Measurements from ENCODE around the gene SLC48A1.

The SLC48A1 gene

DNA sequence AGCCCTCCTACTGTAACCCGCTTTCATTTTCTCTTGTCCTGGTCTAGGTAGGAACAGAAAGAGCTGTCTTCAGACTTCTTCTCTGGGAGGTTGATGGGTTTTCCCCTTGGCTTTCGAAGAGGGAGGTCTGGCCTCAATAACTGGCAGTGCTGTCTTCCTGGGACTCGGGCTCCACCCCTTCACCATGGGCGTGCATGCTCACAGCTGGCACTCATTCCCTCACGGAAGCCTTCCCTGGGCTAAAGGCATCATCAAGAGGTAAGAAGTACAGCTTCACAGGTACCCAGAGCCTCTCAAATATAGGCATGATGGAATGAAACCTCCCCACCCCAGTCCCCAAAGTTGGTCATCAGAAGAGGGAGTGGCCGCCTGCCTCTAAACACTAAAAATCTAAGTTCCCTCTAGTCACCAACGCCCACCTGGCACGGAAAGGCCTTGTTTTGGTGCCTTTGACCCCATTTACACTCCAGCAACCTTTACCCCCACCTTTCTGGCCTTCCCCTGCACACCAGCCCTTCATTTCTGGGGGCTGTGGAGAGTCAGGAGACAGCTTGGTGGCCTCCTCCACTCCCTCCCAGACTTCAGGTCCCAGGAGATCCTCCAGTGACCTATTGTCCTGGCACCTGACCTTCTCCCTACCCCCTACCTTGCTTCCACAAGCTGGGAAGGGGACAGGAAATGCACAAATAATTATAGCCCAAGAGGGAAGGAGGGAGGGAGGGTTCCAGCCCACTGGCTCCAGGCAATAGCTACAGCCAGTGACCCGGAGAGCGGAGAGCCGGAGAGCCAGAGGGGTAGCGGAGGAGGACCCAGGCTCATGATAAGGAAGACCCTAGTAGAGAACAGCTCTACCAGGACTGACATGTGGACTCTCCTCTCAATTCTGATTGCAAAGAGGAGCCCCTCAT, 17.1 kb upstream of the SLC48A1 start:
- Histone ChIP-seq H2BK12ac (ENCODE audit: low read length) (no peak overlapping the region), H3K18ac (ENCODE audit: low read length) (no peak overlapping the region), H3K14ac (ENCODE audit: low read length) (no peak overlapping the region), H3K36me3 (replicated peaks in 1 of 2; ENCODE audit: control insufficient read depth in 2 of 2, insufficient read depth in 2 of 2, low read length in 2 of 2) (no peaks in the 10 kb centered on the region), H3K4me2 (ENCODE audit: insufficient read depth, low read length, poor library complexity, severe bottlenecking) (no peak overlapping the region), H2BK15ac (ENCODE audit: low read length) (no peak overlapping the region), H3K79me1 (ENCODE audit: low read depth, low read length) (no peaks in the 10 kb centered on the region), H3K9me3 (replicated peaks in 1 of 2; ENCODE audit: control insufficient read depth in 2 of 2, insufficient read depth in 1 of 2, low read depth in 1 of 2, low read length in 2 of 2) (no peaks in the 10 kb centered on the region), H3K4me1 (ENCODE audit: control insufficient read depth in 2 of 2, insufficient read depth in 1 of 2, low read depth in 1 of 2, low read length in 2 of 2) (peaks cover 17 to 22% of the 10 kb centered on the region in 2 donors), H3K4me3 (ENCODE audit: low read length in 2 of 2) (no peak overlapping the region), H2BK5ac (ENCODE audit: low read length) (no peak overlapping the region), H2AFZ (ENCODE audit: low read length) (no peak overlapping the region), H4K8ac (ENCODE audit: low read depth, low read length) (no peak overlapping the region), H3K9ac (ENCODE audit: low read depth, low read length, poor library complexity) (no peak overlapping the region), H4K91ac (ENCODE audit: low read depth, low read length, poor library complexity) (no peak overlapping the region), H2BK120ac (ENCODE audit: low read depth, low read length) (no peak overlapping the region), H3K4ac (ENCODE audit: low read length) (no peak overlapping the region), H3K27ac (replicated peaks; ENCODE audit: low read length) (no peak overlapping the region), H2AK5ac (ENCODE audit: low read depth, low read length) (peak overlapping the region; percentile 9), H3K27me3 (ENCODE audit: control insufficient read depth in 3 of 3, insufficient read depth in 3 of 3, low read depth in 1 of 3, low read length in 3 of 3) (peaks cover 0 to 5% (median 0%) of the 10 kb centered on the region in 3 experiments), H3K23ac (ENCODE audit: low read depth, low read length, poor library complexity) (no peak overlapping the region)
- DNase-seq (ENCODE audit: low spot score), result no peak
- WGBS, 2 donors (ENCODE audit: extremely low coverage in 2 of 2, insufficient read length in 2 of 2, insufficient replicate concordance in 1 of 2), result no CpG with 5 or more reads among the region's 12 CpGs

GRCh38 chr12:47757364-47757839, 15.6 kb upstream of the SLC48A1 start:
- Histone ChIP-seq H2AK5ac (ENCODE audit: low read depth, low read length) (peak overlapping the region; percentile 78), H3K4me2 (ENCODE audit: insufficient read depth, low read length, poor library complexity, severe bottlenecking) (no peak overlapping the region), H4K8ac (ENCODE audit: low read depth, low read length) (peak overlapping the region; percentile 32), H4K91ac (ENCODE audit: low read depth, low read length, poor library complexity) (no peak overlapping the region), H2BK12ac (ENCODE audit: low read length) (peak overlapping the region; percentile 85), H3K18ac (ENCODE audit: low read length) (peak overlapping the region; percentile 84), H3K36me3 (replicated peaks in 1 of 2; ENCODE audit: control insufficient read depth in 2 of 2, insufficient read depth in 2 of 2, low read length in 2 of 2) (no peaks in the 10 kb centered on the region), H3K23ac (ENCODE audit: low read depth, low read length, poor library complexity) (no peak overlapping the region), H3K4ac (ENCODE audit: low read length) (peak overlapping the region; percentile 53), H3K4me3 (ENCODE audit: low read length in 2 of 2) (no peak overlapping the region), H2AFZ (ENCODE audit: low read length) (peak overlapping the region; percentile 6), H3K14ac (ENCODE audit: low read length) (peak overlapping the region; percentile 73), H3K9me3 (replicated peaks in 1 of 2; ENCODE audit: control insufficient read depth in 2 of 2, insufficient read depth in 1 of 2, low read depth in 1 of 2, low read length in 2 of 2) (no peaks in the 10 kb centered on the region), H3K27me3 (ENCODE audit: control insufficient read depth in 3 of 3, insufficient read depth in 3 of 3, low read depth in 1 of 3, low read length in 3 of 3) (peaks cover 0 to 5% (median 0%) of the 10 kb centered on the region in 3 experiments), H2BK15ac (ENCODE audit: low read length) (peak overlapping the region; percentile 90), H3K79me1 (ENCODE audit: low read depth, low read length) (no peaks in the 10 kb centered on the region), H2BK120ac (ENCODE audit: low read depth, low read length) (no peak overlapping the region), H3K4me1 (ENCODE audit: control insufficient read depth in 2 of 2, insufficient read depth in 1 of 2, low read depth in 1 of 2, low read length in 2 of 2) (peaks cover 17 to 22% of the 10 kb centered on the region in 2 donors), H3K9ac (ENCODE audit: low read depth, low read length, poor library complexity) (peak overlapping the region; percentile 25), H3K27ac (replicated peaks; ENCODE audit: low read length) (no peak overlapping the region), H2BK5ac (ENCODE audit: low read length) (no peak overlapping the region)
- no CpG with 5 or more reads among the region's 7 CpGs for WGBS, 2 donors (ENCODE audit: extremely low coverage in 2 of 2, insufficient read length in 2 of 2, insufficient replicate concordance in 1 of 2)
- no peak for DNase-seq (ENCODE audit: low spot score)

- H2BK120ac ChIP-seq (ENCODE audit: low read depth, low read length), result no peak overlapping the region
- peak overlapping the region; percentile 93 for H3K4me2 ChIP-seq (ENCODE audit: insufficient read depth, low read length, poor library complexity, severe bottlenecking)
- peak overlapping the region; percentile 70 for H3K23ac ChIP-seq (ENCODE audit: low read depth, low read length, poor library complexity)
- H3K79me1 ChIP-seq (ENCODE audit: low read depth, low read length), result no peaks in the 10 kb centered on the region
- H4K91ac ChIP-seq (ENCODE audit: low read depth, low read length, poor library complexity), result peak overlapping the region; percentile 50
- H2BK15ac ChIP-seq (ENCODE audit: low read length), result peak overlapping the region; percentile 90
- H3K4ac ChIP-seq (ENCODE audit: low read length), result peak overlapping the region; percentile 53
- H4K8ac ChIP-seq (ENCODE audit: low read depth, low read length), result no peak overlapping the region
- WGBS, 2 donors (ENCODE audit: extremely low coverage in 2 of 2, insufficient read length in 2 of 2, insufficient replicate concordance in 1 of 2), result no CpG with 5 or more reads among the region's 20 CpGs
- peaks cover 17 to 22% of the 10 kb centered on the region in 2 donors for H3K4me1 ChIP-seq (ENCODE audit: control insufficient read depth in 2 of 2, insufficient read depth in 1 of 2, low read depth in 1 of 2, low read length in 2 of 2)
- H3K4me3 ChIP-seq (ENCODE audit: low read length in 2 of 2), result peak overlapping the region in 1 of 2 donors; percentile 70
- peak overlapping the region; percentile 85 for H3K18ac ChIP-seq (ENCODE audit: low read length)
- H3K36me3 ChIP-seq (replicated peaks in 1 of 2; ENCODE audit: control insufficient read depth in 2 of 2, insufficient read depth in 2 of 2, low read length in 2 of 2), result no peaks in the 10 kb centered on the region
- H3K27ac ChIP-seq (replicated peaks; ENCODE audit: low read length), result no peak overlapping the region
- peak overlapping the region; percentile 78 for H2AK5ac ChIP-seq (ENCODE audit: low read depth, low read length)
- peak overlapping the region; percentile 25 for H3K9ac ChIP-seq (ENCODE audit: low read depth, low read length, poor library complexity)
- no peak for DNase-seq (ENCODE audit: low spot score)
- H2BK5ac ChIP-seq (ENCODE audit: low read length), result no peak overlapping the region
- H2AFZ ChIP-seq (ENCODE audit: low read length), result peak overlapping the region; percentile 98
- peaks cover 0 to 5% (median 0%) of the 10 kb centered on the region in 3 experiments for H3K27me3 ChIP-seq (ENCODE audit: control insufficient read depth in 3 of 3, insufficient read depth in 3 of 3, low read depth in 1 of 3, low read length in 3 of 3)
- H2BK12ac ChIP-seq (ENCODE audit: low read length), result peak overlapping the region; percentile 85
- H3K9me3 ChIP-seq (replicated peaks in 1 of 2; ENCODE audit: control insufficient read depth in 2 of 2, insufficient read depth in 1 of 2, low read depth in 1 of 2, low read length in 2 of 2), result no peaks in the 10 kb centered on the region
- peak overlapping the region; percentile 77 for H3K14ac ChIP-seq (ENCODE audit: low read length)
Observed at GRCh38 chr12:47757840-47758583, 15.0 kb upstream of the SLC48A1 start.

GRCh38 chr12:47758584-47758833, 14.5 kb upstream of the SLC48A1 start:
- no peak overlapping the region for H2BK120ac ChIP-seq (ENCODE audit: low read depth, low read length)
- no peaks in the 10 kb centered on the region for H3K9me3 ChIP-seq (replicated peaks in 1 of 2; ENCODE audit: control insufficient read depth in 2 of 2, insufficient read depth in 1 of 2, low read depth in 1 of 2, low read length in 2 of 2)
- no peaks in the 10 kb centered on the region for H3K36me3 ChIP-seq (replicated peaks in 1 of 2; ENCODE audit: control insufficient read depth in 2 of 2, insufficient read depth in 2 of 2, low read length in 2 of 2)
- H2AK5ac ChIP-seq (ENCODE audit: low read depth, low read length), result peak overlapping the region; percentile 56
- H3K27ac ChIP-seq (replicated peaks; ENCODE audit: low read length), result no peak overlapping the region
- H3K18ac ChIP-seq (ENCODE audit: low read length), result peak overlapping the region; percentile 85
- no CpG with 5 or more reads among the region's 10 CpGs for WGBS, 2 donors (ENCODE audit: extremely low coverage in 2 of 2, insufficient read length in 2 of 2, insufficient replicate concordance in 1 of 2)
- H4K91ac ChIP-seq (ENCODE audit: low read depth, low read length, poor library complexity), result no peak overlapping the region
- H2BK5ac ChIP-seq (ENCODE audit: low read length), result peak overlapping the region; percentile 26
- peak overlapping the region; percentile 53 for H2BK15ac ChIP-seq (ENCODE audit: low read length)
- H3K27me3 ChIP-seq (ENCODE audit: control insufficient read depth in 3 of 3, insufficient read depth in 3 of 3, low read depth in 1 of 3, low read length in 3 of 3), result peaks cover 0 to 5% (median 0%) of the 10 kb centered on the region in 3 experiments
- no peak overlapping the region for H3K4ac ChIP-seq (ENCODE audit: low read length)
- peak overlapping the region; percentile 98 for H2AFZ ChIP-seq (ENCODE audit: low read length)
- H3K23ac ChIP-seq (ENCODE audit: low read depth, low read length, poor library complexity), result peak overlapping the region; percentile 70
- H3K4me3 ChIP-seq (ENCODE audit: low read length in 2 of 2), result peak overlapping the region in 1 of 2 donors; percentile 70
- H3K4me1 ChIP-seq (ENCODE audit: control insufficient read depth in 2 of 2, insufficient read depth in 1 of 2, low read depth in 1 of 2, low read length in 2 of 2), result peaks cover 17 to 22% of the 10 kb centered on the region in 2 donors
- no peak overlapping the region for H4K8ac ChIP-seq (ENCODE audit: low read depth, low read length)
- H3K9ac ChIP-seq (ENCODE audit: low read depth, low read length, poor library complexity), result peak overlapping the region; percentile 60
- no peak overlapping the region for H2BK12ac ChIP-seq (ENCODE audit: low read length)
- no peaks in the 10 kb centered on the region for H3K79me1 ChIP-seq (ENCODE audit: low read depth, low read length)
- peak overlapping the region; percentile 77 for H3K14ac ChIP-seq (ENCODE audit: low read length)
- H3K4me2 ChIP-seq (ENCODE audit: insufficient read depth, low read length, poor library complexity, severe bottlenecking), result peak overlapping the region; percentile 93
- no peak for DNase-seq (ENCODE audit: low spot score)

All from neuronal stem cell (in vitro differentiated cells).